Liver (tissue), 9 donors: ENCODE data around the gene IMMT. TPM values are rescaled to one million over a fixed set of nuclear protein-coding genes. Genes with fewer than 3 reads are reported as not detected.

Source experiments
- DNase-seq: peaks from one replicate; pipeline ENCODE4 v3.0.0-alpha.2; 2017; ENCODE audit warnings: low spot score
- H3K27ac ChIP-seq, 2 donors: one replicate each; pipeline ENCODE4 v1.7.0; 2013; ENCODE audit warnings: inconsistent platforms in 2 of 2, low read length in 2 of 2, control low read depth in 1 of 2, low read depth in 1 of 2, mild to moderate bottlenecking in 1 of 2
- H3K27me3 ChIP-seq, 4 donors: one replicate each; pipeline versions ENCODE4 v1.6.1 to v1.7.0; 2013; ENCODE audit warnings: low read length in 3 of 4, inconsistent platforms in 1 of 4, mild to moderate bottlenecking in 1 of 4, moderate library complexity in 1 of 4; ENCODE audit not compliant: control insufficient read depth in 4 of 4, insufficient read depth in 4 of 4
- H3K36me3 ChIP-seq, 4 donors: one replicate each; pipeline versions ENCODE4 v1.6.1 to v1.7.0; 2013; ENCODE audit warnings: low read length in 3 of 4, mild to moderate bottlenecking in 3 of 4, low read depth in 1 of 4, moderate library complexity in 1 of 4; ENCODE audit not compliant: control insufficient read depth in 4 of 4, insufficient read depth in 3 of 4
- H3K4me1 ChIP-seq, 4 donors: one replicate each; pipeline versions ENCODE4 v1.6.1 to v1.7.0; 2013; ENCODE audit warnings: low read length in 3 of 4, mild to moderate bottlenecking in 3 of 4, moderate library complexity in 1 of 4; ENCODE audit not compliant: control insufficient read depth in 4 of 4, insufficient read depth in 4 of 4
- H3K4me3 ChIP-seq, 3 donors: one replicate each; pipeline versions ENCODE4 v1.6.1 to v1.7.0; 2013; ENCODE audit warnings: low read length in 3 of 3, control low read depth in 1 of 3, low read depth in 1 of 3, mild to moderate bottlenecking in 1 of 3
- H3K9ac ChIP-seq, 2 donors: one replicate each; pipeline ENCODE4 v1.7.0; 2013; ENCODE audit warnings: low read length in 2 of 2, mild to moderate bottlenecking in 2 of 2, moderate library complexity in 2 of 2, control low read depth in 1 of 2, low read depth in 1 of 2
- H3K9me3 ChIP-seq, 4 donors: one replicate each; pipeline versions ENCODE4 v1.6.1 to v1.7.0; 2013; ENCODE audit warnings: low read length in 3 of 4; ENCODE audit not compliant: control insufficient read depth in 4 of 4
- CTCF ChIP-seq: fragments of 150-350 bp; IDR thresholded peaks from 2 replicates; pipeline ENCODE4 v1.5.1; 2017; ENCODE audit warnings: improper control_type of control experiment, low read depth, low read length; ENCODE audit not compliant: missing input control
- EGR1 ChIP-seq, 2 donors: IDR thresholded peaks; 2 replicates each; pipeline ENCODE4 v1.6.1; 2016 to 2018; ENCODE audit warnings: antibody characterized with exemption in 2 of 2, low read depth in 2 of 2
- FOXA2 ChIP-seq: IDR thresholded peaks from 2 replicates; pipeline ENCODE4 v1.6.1; 2016; ENCODE audit warnings: antibody characterized with exemption
- GABPA ChIP-seq, 2 donors: IDR thresholded peaks in 1 of 2; conservative IDR thresholded peaks in 1 of 2; 2 replicates each; pipeline ENCODE4 v1.6.1; 2016; ENCODE audit warnings: antibody characterized with exemption in 2 of 2, mild to moderate bottlenecking in 1 of 2, moderate library complexity in 1 of 2
- HNF4A ChIP-seq, 2 donors: conservative IDR thresholded peaks; 2 replicates each; pipeline ENCODE4 v1.6.1; 2016; ENCODE audit warnings: antibody characterized with exemption in 2 of 2, mild to moderate bottlenecking in 2 of 2
- HNF4G ChIP-seq: IDR thresholded peaks from 2 replicates; pipeline ENCODE4 v1.6.1; 2016; ENCODE audit warnings: antibody characterized with exemption
- JUND ChIP-seq, 2 donors: IDR thresholded peaks; 2 replicates each; pipeline ENCODE4 v1.6.1; 2016; ENCODE audit warnings: antibody characterized with exemption in 2 of 2
- MAX ChIP-seq: IDR thresholded peaks from 2 replicates; pipeline ENCODE4 v1.6.1; 2016; ENCODE audit warnings: antibody characterized with exemption
- NR2F2 ChIP-seq: IDR thresholded peaks from 2 replicates; pipeline ENCODE4 v1.6.1; 2016; ENCODE audit warnings: antibody characterized with exemption
- RAD21 ChIP-seq, 2 donors: IDR thresholded peaks; 2 replicates each; pipeline ENCODE4 v1.6.1; 2016; ENCODE audit warnings: antibody characterized with exemption in 2 of 2, mild to moderate bottlenecking in 2 of 2
- RXRA ChIP-seq, 2 donors: IDR thresholded peaks; 2 replicates each; pipeline ENCODE4 v1.6.1; 2017 to 2018; ENCODE audit warnings: antibody characterized with exemption in 2 of 2, mild to moderate bottlenecking in 1 of 2
- SP1 ChIP-seq: IDR thresholded peaks from 2 replicates; pipeline ENCODE4 v1.6.1; 2018; ENCODE audit warnings: antibody characterized with exemption, mild to moderate bottlenecking
- TAF1 ChIP-seq: conservative IDR thresholded peaks from 2 replicates; pipeline ENCODE4 v1.6.1; 2016; ENCODE audit warnings: antibody characterized with exemption, mild to moderate bottlenecking
- YY1 ChIP-seq: IDR thresholded peaks from 2 replicates; pipeline ENCODE4 v1.6.1; 2016; ENCODE audit warnings: antibody characterized with exemption, mild to moderate bottlenecking
- WGBS: extraction: QIAGEN DNeasy Blood & Tissue Kit; methylation state at CpG from one replicate; pipeline ENCODE4 v1.1.7; 2013; 5-methylcytosine and 5-hydroxymethylcytosine counted together
- polyA plus RNA-seq, 2 donors: library from polyadenylated mRNA; stranded (reverse) in 1 of 2; unstranded in 1 of 2; fragments of 200-250 nt in 1 of 2; fragments of >200 nt in 1 of 2; fragmentation: Nextera tagmentation in 1 of 2; extraction: Ambion mirVana in 1 of 2; gene quantifications; one replicate each; pipeline versions ENCODE4 v1.2.1 to v1.2.3, GENCODE V29; 2013 to 2015
- total RNA-seq, 2 donors: library from RNA; depleted of rRNA; stranded (reverse); fragments of >200 nt; gene quantifications; one replicate each; pipeline ENCODE4 v1.2.3, GENCODE V29; 2014
- TF ChIP-seq, protein P1 (sequence below): IDR thresholded peaks from 2 replicates; pipeline ENCODE4 v1.6.1; 2016; ENCODE audit warnings: antibody characterized with exemption, mild to moderate bottlenecking
- TF ChIP-seq, protein P2 (sequence below): IDR thresholded peaks from 2 replicates; pipeline ENCODE4 v1.6.1; 2016; ENCODE audit warnings: antibody characterized with exemption
- TF ChIP-seq, protein P3 (sequence below): IDR thresholded peaks from 2 replicates; pipeline ENCODE4 v1.6.1; 2016; ENCODE audit warnings: antibody characterized with exemption
- donor health status: healthy.
- donor health status: healthy.
- donor health status: healthy.
- donor health status: healthy.
- donor health status: healthy.

The IMMT gene
- total and polyA plus RNA-seq, 4 donors = 38.3 to 49.1 (median 46.9) TPM

GRCh38 chr2:86139981-86140380 lies 55.3 kb downstream of the IMMT start:
- Histone ChIP-seq H3K4me3 (no peak overlapping the region), H3K9me3 (no peaks in the 10 kb centered on the region), H3K27me3 (no peaks in the 10 kb centered on the region), H3K27ac (no peak overlapping the region), H3K4me1 (no peaks in the 10 kb centered on the region), H3K9ac (no peak overlapping the region), H3K36me3 (peaks cover 14 to 85% (median 73%) of the 10 kb centered on the region in 4 donors)
- DNase-seq = no peak
- TF ChIP-seq GABPA (IDR thresholded peaks at IDR 0.05 in 1 of 2, conservative IDR thresholded peaks at IDR 0.05 in 1 of 2) (no peak), JUND (IDR thresholded peaks at IDR 0.05) (no peak), NR2F2 (no peak), RAD21 (IDR thresholded peaks at IDR 0.05) (no peak), CTCF (no peak), FOXA2 (no peak), EGR1 (IDR thresholded peaks at IDR 0.05; ENCODE audit: low read depth in 2 of 2) (no peak), SP1 (no peak), HNF4G (no peak), YY1 (no peak), HNF4A (conservative IDR thresholded peaks at IDR 0.05) (no peak), MAX (no peak), TAF1 (no peak), RXRA (IDR thresholded peaks at IDR 0.05) (no peak)
- TF ChIP-seq, protein P1, sequence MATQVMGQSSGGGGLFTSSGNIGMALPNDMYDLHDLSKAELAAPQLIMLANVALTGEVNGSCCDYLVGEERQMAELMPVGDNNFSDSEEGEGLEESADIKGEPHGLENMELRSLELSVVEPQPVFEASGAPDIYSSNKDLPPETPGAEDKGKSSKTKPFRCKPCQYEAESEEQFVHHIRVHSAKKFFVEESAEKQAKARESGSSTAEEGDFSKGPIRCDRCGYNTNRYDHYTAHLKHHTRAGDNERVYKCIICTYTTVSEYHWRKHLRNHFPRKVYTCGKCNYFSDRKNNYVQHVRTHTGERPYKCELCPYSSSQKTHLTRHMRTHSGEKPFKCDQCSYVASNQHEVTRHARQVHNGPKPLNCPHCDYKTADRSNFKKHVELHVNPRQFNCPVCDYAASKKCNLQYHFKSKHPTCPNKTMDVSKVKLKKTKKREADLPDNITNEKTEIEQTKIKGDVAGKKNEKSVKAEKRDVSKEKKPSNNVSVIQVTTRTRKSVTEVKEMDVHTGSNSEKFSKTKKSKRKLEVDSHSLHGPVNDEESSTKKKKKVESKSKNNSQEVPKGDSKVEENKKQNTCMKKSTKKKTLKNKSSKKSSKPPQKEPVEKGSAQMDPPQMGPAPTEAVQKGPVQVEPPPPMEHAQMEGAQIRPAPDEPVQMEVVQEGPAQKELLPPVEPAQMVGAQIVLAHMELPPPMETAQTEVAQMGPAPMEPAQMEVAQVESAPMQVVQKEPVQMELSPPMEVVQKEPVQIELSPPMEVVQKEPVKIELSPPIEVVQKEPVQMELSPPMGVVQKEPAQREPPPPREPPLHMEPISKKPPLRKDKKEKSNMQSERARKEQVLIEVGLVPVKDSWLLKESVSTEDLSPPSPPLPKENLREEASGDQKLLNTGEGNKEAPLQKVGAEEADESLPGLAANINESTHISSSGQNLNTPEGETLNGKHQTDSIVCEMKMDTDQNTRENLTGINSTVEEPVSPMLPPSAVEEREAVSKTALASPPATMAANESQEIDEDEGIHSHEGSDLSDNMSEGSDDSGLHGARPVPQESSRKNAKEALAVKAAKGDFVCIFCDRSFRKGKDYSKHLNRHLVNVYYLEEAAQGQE = no peak
- TF ChIP-seq, protein P2, sequence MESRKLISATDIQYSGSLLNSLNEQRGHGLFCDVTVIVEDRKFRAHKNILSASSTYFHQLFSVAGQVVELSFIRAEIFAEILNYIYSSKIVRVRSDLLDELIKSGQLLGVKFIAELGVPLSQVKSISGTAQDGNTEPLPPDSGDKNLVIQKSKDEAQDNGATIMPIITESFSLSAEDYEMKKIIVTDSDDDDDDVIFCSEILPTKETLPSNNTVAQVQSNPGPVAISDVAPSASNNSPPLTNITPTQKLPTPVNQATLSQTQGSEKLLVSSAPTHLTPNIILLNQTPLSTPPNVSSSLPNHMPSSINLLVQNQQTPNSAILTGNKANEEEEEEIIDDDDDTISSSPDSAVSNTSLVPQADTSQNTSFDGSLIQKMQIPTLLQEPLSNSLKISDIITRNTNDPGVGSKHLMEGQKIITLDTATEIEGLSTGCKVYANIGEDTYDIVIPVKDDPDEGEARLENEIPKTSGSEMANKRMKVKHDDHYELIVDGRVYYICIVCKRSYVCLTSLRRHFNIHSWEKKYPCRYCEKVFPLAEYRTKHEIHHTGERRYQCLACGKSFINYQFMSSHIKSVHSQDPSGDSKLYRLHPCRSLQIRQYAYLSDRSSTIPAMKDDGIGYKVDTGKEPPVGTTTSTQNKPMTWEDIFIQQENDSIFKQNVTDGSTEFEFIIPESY = no peak
- TF ChIP-seq, protein P3, sequence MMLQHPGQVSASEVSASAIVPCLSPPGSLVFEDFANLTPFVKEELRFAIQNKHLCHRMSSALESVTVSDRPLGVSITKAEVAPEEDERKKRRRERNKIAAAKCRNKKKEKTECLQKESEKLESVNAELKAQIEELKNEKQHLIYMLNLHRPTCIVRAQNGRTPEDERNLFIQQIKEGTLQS = no peak
- WGBS = 95% methylated on average over 4 of the region's 4 CpGs
